Coronary artery (tissue), 2 donors: Measurements from ENCODE around the gene SPACA7.

Experiments used
- DNase-seq: peaks from one replicate; pipeline ENCODE4 v3.0.0-alpha.2; 2017; ENCODE audit warnings: low spot score
- H3K27ac ChIP-seq, 2 donors: fragments of 200-600 bp; sonication (generic); one replicate each; pipeline ENCODE4 v1.5.1; 2016 to 2019
- H3K4me3 ChIP-seq: fragments of 200-600 bp; sonication (generic); 2 replicates; pipeline ENCODE4 v1.5.1; 2016; ENCODE audit warnings: mild to moderate bottlenecking, moderate library complexity
- CTCF ChIP-seq: fragments of 200-600 bp; sonication (generic); IDR thresholded peaks from one replicate; pipeline ENCODE4 v1.5.1; 2019; ENCODE audit warnings: antibody characterized with exemption

SPACA7 gene

GRCh38 chr13:112331675-112332074, 44.5 kb upstream of the SPACA7 start:
- DNase-seq, result no peak
- Histone ChIP-seq H3K4me3 (no peak overlapping the region), H3K27ac (no peak overlapping the region)
- no peak for TF ChIP-seq CTCF

GRCh38 chr13:112332727-112333126, 43.4 kb upstream of the SPACA7 start:
- H3K4me3 ChIP-seq, result no peak overlapping the region
- no peak overlapping the region for H3K27ac ChIP-seq
- TF ChIP-seq CTCF, result no peak
- DNase-seq, result no peak

GRCh38 chr13:112333756-112334543, 42.2 kb upstream of the SPACA7 start:
- TF ChIP-seq CTCF, result no peak
- H3K4me3 ChIP-seq, result no peak overlapping the region
- DNase-seq, result no peak
- no peak overlapping the region for H3K27ac ChIP-seq

GRCh38 chr13:112335135-112335534, 41.0 kb upstream of the SPACA7 start:
- TF ChIP-seq CTCF, result no peak
- Histone ChIP-seq H3K4me3 (no peak overlapping the region), H3K27ac (no peak overlapping the region)
- DNase-seq, result no peak

GRCh38 chr13:112341446-112341845, 34.7 kb upstream of the SPACA7 start:
- no peak for DNase-seq
- no peak overlapping the region for H3K4me3 ChIP-seq
- H3K27ac ChIP-seq, result no peak overlapping the region
- TF ChIP-seq CTCF, result no peak

GRCh38 chr13:112341976-112342735, 34.0 kb upstream of the SPACA7 start:
- no peak overlapping the region for H3K4me3 ChIP-seq
- peak; percentile 3 for DNase-seq
- no peak for TF ChIP-seq CTCF
- no peak overlapping the region for H3K27ac ChIP-seq
